ENCODE results near the gene GPC1. TPM values are rescaled to one million over a fixed set of nuclear protein-coding genes. Genes with fewer than 3 reads are reported as not detected.

Gene GPC1
- total and polyA plus RNA-seq, 10 donors: 4.1 to 25.0 (median 15.1) TPM

DNA sequence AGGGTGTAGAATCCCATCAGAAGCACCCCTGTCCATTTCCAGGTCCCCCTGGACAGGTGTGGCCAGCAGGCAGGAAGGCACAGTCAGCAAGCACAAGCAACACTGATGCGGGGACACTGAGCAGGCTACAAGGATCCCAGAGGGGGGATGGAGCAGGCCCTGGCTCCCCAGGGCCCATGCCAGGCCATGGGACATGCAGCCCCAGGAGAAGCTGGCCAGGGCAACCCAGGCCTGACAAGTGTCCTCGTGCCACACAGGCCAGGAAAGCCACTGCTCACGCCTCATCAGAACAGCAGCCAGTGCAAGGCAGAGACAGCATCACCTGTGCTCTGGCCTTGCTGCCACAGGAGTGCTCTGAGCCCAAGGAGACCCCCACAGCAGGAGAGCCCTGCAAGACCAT lies 14.1 kb upstream of the GPC1 start:
- intact Hi-C loops (cut with DNase I; ENCODE audit: low total_unique reads): no loop called here
- 71 to 89% (median 81%) methylated on average over 2 to 3 of the region's 3 CpGs for WGBS, 5 donors

DNA sequence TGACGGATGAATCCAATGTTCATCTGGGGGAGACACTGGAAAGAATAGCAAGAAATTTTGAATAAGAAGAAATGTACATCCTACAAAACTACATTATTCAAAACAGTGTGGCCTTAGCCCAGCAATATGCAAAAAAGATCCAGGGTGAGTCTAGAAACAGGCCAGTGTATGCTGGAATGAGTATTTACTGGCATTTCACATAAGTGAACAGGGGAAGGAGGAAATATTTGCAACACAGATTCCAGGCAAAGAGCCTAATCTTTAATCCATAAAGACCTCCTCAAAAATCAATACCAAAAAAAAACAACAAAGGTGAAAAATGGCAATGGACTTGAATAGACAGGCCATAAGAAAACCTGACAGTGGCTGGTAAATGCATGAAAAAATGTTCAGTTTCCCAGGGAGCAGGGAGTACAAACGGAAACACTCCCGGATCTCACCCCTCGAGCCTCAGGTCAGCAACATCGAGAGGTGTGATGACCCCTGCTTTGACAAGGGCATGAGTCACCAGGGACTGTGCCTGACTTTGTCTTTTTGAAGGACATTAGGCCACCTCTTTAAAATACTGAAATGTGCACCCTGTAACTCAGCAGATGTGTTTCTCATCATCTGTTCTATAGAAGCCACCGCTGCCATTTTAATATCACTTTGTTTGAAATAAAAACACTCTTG lies 12.7 kb upstream of the GPC1 start:
- H3K27me3 ChIP-seq (replicated peaks in 1 of 7): peaks cover 0 to 18% (median 0%) of the 10 kb centered on the region in 7 donors
- TF ChIP-seq POLR2AphosphoS5 (IDR thresholded peaks at IDR 0.05): no peak
- TF ChIP-seq, protein P1, sequence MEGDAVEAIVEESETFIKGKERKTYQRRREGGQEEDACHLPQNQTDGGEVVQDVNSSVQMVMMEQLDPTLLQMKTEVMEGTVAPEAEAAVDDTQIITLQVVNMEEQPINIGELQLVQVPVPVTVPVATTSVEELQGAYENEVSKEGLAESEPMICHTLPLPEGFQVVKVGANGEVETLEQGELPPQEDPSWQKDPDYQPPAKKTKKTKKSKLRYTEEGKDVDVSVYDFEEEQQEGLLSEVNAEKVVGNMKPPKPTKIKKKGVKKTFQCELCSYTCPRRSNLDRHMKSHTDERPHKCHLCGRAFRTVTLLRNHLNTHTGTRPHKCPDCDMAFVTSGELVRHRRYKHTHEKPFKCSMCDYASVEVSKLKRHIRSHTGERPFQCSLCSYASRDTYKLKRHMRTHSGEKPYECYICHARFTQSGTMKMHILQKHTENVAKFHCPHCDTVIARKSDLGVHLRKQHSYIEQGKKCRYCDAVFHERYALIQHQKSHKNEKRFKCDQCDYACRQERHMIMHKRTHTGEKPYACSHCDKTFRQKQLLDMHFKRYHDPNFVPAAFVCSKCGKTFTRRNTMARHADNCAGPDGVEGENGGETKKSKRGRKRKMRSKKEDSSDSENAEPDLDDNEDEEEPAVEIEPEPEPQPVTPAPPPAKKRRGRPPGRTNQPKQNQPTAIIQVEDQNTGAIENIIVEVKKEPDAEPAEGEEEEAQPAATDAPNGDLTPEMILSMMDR (IDR thresholded peaks at IDR 0.05 in 8 of 11, conservative IDR thresholded peaks at IDR 0.05 in 3 of 11): no peak
- 73 to 87% (median 82%) methylated on average over 6 of the region's 6 CpGs for WGBS, 5 donors
- no peak overlapping the region for H3K4me3 ChIP-seq
- H3K36me3 ChIP-seq: no peaks in the 10 kb centered on the region
- H3K9me3 ChIP-seq: peaks cover 0 to 73% (median 55%) of the 10 kb centered on the region in 8 donors
- intact Hi-C loops (cut with DNase I; ENCODE audit: low total_unique reads): no loop called here
- H3K27ac ChIP-seq: no peak overlapping the region
- H3K4me1 ChIP-seq: no peaks in the 10 kb centered on the region
- DNase-seq: no peak

More for the DNA sequence above, 14.1 kb upstream of the GPC1 start:
- no peak overlapping the region for H3K4me3 ChIP-seq
- H3K27me3 ChIP-seq (replicated peaks in 1 of 7): peaks cover 0 to 18% (median 0%) of the 10 kb centered on the region in 7 donors
- H3K27ac ChIP-seq: no peak overlapping the region
- H3K36me3 ChIP-seq: no peaks in the 10 kb centered on the region
- DNase-seq: no peak
- H3K4me1 ChIP-seq: no peaks in the 10 kb centered on the region
- H3K9me3 ChIP-seq: peaks cover 0 to 68% (median 55%) of the 10 kb centered on the region in 8 donors
- no peak for TF ChIP-seq POLR2AphosphoS5 (IDR thresholded peaks at IDR 0.05)
- TF ChIP-seq, protein P1 (IDR thresholded peaks at IDR 0.05 in 8 of 11, conservative IDR thresholded peaks at IDR 0.05 in 3 of 11): no peak
- TF ChIP-seq POLR2A (IDR thresholded peaks at IDR 0.05): no peak

DNA sequence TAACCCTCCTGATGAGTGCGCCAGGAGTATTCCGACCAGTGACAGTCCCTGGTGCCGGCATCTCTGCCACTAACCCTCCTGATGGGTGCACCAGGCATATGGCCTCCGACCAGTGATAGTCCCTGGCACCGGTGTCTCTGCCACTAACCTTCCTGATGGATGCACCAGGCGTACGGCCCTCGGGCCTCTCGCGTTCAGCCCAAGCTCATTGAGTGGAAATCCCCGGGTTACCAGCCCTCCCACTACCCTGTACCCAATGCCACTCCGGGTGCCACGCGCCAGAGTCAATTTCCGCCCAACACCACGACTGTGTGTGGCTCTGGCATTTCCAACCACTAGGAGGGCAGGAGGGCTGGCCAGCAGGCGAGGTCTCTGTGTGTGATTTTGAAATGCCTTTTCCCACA lies 11.7 kb upstream of the GPC1 start:
- H3K27ac ChIP-seq: no peak overlapping the region
- H3K36me3 ChIP-seq: no peaks in the 10 kb centered on the region
- intact Hi-C loops (cut with DNase I; ENCODE audit: low total_unique reads): no loop called here
- peaks cover 0 to 66% (median 47%) of the 10 kb centered on the region in 8 donors for H3K9me3 ChIP-seq
- H3K27me3 ChIP-seq (replicated peaks in 1 of 7): peaks cover 0 to 18% (median 0%) of the 10 kb centered on the region in 7 donors
- DNase-seq: peak; percentile 50
- H3K4me3 ChIP-seq: no peak overlapping the region
- no peaks in the 10 kb centered on the region for H3K4me1 ChIP-seq
- 77 to 93% (median 92%) methylated on average over 15 to 17 of the region's 17 CpGs for WGBS, 5 donors
- TF ChIP-seq, protein P1 (IDR thresholded peaks at IDR 0.05 in 8 of 11, conservative IDR thresholded peaks at IDR 0.05 in 3 of 11): no peak
- TF ChIP-seq POLR2AphosphoS5 (IDR thresholded peaks at IDR 0.05) (no peak), POLR2A (IDR thresholded peaks at IDR 0.05) (no peak)

DNA sequence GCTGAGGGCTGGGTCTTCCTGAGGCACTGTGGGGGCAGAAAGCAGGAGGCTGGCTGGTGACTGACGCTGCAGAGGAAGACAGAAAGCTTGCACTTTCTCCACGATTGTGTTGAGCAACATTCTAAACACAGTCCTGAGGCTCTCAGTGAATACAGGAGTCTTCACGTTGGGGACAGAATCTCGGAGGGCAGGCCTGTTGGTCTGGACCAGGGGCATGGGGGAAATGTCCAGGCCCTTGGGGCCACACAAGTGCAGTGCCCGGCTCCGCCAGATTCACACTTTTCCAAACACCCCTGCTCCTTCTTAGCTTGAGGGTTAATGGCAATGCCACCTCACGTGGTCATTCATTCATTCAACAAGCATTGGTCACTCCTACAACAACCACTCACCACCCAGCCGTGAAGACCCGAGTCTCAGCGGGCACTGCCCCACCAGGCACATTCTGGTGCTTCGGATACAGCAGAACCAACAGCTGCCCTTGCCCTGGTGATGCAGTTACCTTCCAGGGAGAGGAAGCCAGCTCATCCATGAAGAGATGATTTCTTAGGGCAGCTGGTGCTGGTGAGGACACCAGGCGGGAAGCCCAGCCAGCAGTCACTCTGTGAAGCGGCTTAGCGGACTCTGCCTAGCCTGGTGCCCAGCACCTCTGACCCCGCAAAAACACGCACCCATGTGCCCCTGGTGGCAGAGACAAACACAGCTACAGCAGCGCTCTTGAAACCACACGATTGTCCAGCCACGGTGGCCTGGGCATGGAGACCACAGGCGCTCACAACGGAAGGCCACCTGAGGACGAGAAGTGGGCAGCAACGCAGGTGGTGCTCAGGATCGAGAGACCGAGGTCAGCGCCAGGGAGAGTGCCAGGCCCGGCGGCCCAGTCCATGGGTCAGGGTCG lies 10.9 kb upstream of the GPC1 start:
- peak; percentile 51 for DNase-seq
- Histone ChIP-seq H3K4me1 (no peaks in the 10 kb centered on the region), H3K4me3 (no peak overlapping the region), H3K27ac (no peak overlapping the region), H3K27me3 (replicated peaks in 1 of 7) (peaks cover 0 to 20% (median 0%) of the 10 kb centered on the region in 7 donors), H3K9me3 (peaks cover 0 to 58% (median 39%) of the 10 kb centered on the region in 8 donors), H3K36me3 (no peaks in the 10 kb centered on the region)
- TF ChIP-seq POLR2A (IDR thresholded peaks at IDR 0.05): no peak
- TF ChIP-seq POLR2AphosphoS5 (IDR thresholded peaks at IDR 0.05): no peak
- TF ChIP-seq, protein P1 (IDR thresholded peaks at IDR 0.05 in 8 of 11, conservative IDR thresholded peaks at IDR 0.05 in 3 of 11): no peak
- 85 to 91% (median 89%) methylated on average over 24 to 29 of the region's 29 CpGs for WGBS, 5 donors
- intact Hi-C loops (cut with DNase I; ENCODE audit: low total_unique reads): no loop called here
